HL-60 (cell line): ENCODE results near the gene MAPT.
"Not testable (repeated sequence)": the region's sequence is repeated elsewhere in the genome, so short reads cannot be mapped to it uniquely, and the experiment has no call there.

ENCODE experiments used
- DNase-seq, 2 experiments: peaks; one replicate each; pipeline ENCODE4 v3.0.0-alpha.2; 2010 to 2020; ENCODE audit warnings: low read depth in 1 of 2, low spot score in 1 of 2
- H3K27ac ChIP-seq: fragments of 250-450 bp; sonication (Bioruptor Pico); replicated peaks from 2 replicates; pipeline ENCODE4 v1.5.1; 2020; ENCODE audit warnings: mild to moderate bottlenecking, moderate library complexity
- H3K27me3 ChIP-seq: fragments of 250-450 bp; sonication (Bioruptor Pico); 2 replicates; pipeline ENCODE4 v1.5.1; 2021; ENCODE audit warnings: mild to moderate bottlenecking, moderate library complexity; ENCODE audit not compliant: insufficient read depth, poor library complexity, severe bottlenecking
- H3K4me3 ChIP-seq: replicated peaks from 2 replicates; pipeline ENCODE4 v1.5.1; 2011; ENCODE audit warnings: mild to moderate bottlenecking, control low read depth, low read length; ENCODE audit not compliant: insufficient read depth
- GABPA ChIP-seq: IDR thresholded peaks from 2 replicates; pipeline ENCODE4 v1.6.1; 2012; ENCODE audit warnings: low read depth
- POLR2AphosphoS5 ChIP-seq: IDR thresholded peaks from 2 replicates; pipeline ENCODE4 v1.6.1; 2012; ENCODE audit warnings: low read depth
- SPI1 ChIP-seq: IDR thresholded peaks from 2 replicates; pipeline ENCODE4 v1.6.1; 2012; ENCODE audit warnings: low read depth, mild to moderate bottlenecking, borderline replicate concordance
- TF ChIP-seq, protein P1 (sequence below): IDR thresholded peaks from 2 replicates; pipeline ENCODE4 v1.6.1; 2012; ENCODE audit warnings: low read depth; ENCODE audit not compliant: insufficient replicate concordance
- TF ChIP-seq, protein P2 (sequence below): IDR thresholded peaks from one replicate; pipeline ENCODE4 v1.5.1; 2011; ENCODE audit warnings: low read length, control low read depth, inconsistent platforms; ENCODE audit not compliant: insufficient read depth

Gene MAPT

DNA sequence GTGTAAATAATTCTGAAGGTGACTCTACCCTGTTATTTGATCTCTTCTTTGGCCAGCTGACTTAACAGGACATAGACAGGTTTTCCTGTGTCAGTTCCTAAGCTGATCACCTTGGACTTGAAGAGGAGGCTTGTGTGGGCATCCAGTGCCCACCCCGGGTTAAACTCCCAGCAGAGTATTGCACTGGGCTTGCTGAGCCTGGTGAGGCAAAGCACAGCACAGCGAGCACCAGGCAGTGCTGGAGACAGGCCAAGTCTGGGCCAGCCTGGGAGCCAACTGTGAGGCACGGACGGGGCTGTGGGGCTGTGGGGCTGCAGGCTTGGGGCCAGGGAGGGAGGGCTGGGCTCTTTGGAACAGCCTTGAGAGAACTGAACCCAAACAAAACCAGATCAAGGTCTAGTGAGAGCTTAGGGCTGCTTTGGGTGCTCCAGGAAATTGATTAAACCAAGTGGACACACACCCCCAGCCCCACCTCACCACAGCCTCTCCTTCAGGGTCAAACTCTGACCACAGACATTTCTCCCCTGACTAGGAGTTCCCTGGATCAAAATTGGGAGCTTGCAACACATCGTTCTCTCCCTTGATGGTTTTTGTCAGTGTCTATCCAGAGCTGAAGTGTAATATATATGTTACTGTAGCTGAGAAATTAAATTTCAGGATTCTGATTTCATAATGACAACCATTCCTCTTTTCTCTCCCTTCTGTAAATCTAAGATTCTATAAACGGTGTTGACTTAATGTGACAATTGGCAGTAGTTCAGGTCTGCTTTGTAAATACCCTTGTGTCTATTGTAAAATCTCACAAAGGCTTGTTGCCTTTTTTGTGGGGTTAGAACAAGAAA is 109.8 kb downstream of the MAPT start:
- no peak for DNase-seq
- no peak overlapping the region for H3K4me3 ChIP-seq
- no peaks in the 10 kb centered on the region for H3K27me3 ChIP-seq
- H3K27ac ChIP-seq = no peak overlapping the region
- no peak for TF ChIP-seq GABPA
- no peak for TF ChIP-seq SPI1
- TF ChIP-seq, protein P1, sequence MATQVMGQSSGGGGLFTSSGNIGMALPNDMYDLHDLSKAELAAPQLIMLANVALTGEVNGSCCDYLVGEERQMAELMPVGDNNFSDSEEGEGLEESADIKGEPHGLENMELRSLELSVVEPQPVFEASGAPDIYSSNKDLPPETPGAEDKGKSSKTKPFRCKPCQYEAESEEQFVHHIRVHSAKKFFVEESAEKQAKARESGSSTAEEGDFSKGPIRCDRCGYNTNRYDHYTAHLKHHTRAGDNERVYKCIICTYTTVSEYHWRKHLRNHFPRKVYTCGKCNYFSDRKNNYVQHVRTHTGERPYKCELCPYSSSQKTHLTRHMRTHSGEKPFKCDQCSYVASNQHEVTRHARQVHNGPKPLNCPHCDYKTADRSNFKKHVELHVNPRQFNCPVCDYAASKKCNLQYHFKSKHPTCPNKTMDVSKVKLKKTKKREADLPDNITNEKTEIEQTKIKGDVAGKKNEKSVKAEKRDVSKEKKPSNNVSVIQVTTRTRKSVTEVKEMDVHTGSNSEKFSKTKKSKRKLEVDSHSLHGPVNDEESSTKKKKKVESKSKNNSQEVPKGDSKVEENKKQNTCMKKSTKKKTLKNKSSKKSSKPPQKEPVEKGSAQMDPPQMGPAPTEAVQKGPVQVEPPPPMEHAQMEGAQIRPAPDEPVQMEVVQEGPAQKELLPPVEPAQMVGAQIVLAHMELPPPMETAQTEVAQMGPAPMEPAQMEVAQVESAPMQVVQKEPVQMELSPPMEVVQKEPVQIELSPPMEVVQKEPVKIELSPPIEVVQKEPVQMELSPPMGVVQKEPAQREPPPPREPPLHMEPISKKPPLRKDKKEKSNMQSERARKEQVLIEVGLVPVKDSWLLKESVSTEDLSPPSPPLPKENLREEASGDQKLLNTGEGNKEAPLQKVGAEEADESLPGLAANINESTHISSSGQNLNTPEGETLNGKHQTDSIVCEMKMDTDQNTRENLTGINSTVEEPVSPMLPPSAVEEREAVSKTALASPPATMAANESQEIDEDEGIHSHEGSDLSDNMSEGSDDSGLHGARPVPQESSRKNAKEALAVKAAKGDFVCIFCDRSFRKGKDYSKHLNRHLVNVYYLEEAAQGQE = no peak
- TF ChIP-seq, protein P2, sequence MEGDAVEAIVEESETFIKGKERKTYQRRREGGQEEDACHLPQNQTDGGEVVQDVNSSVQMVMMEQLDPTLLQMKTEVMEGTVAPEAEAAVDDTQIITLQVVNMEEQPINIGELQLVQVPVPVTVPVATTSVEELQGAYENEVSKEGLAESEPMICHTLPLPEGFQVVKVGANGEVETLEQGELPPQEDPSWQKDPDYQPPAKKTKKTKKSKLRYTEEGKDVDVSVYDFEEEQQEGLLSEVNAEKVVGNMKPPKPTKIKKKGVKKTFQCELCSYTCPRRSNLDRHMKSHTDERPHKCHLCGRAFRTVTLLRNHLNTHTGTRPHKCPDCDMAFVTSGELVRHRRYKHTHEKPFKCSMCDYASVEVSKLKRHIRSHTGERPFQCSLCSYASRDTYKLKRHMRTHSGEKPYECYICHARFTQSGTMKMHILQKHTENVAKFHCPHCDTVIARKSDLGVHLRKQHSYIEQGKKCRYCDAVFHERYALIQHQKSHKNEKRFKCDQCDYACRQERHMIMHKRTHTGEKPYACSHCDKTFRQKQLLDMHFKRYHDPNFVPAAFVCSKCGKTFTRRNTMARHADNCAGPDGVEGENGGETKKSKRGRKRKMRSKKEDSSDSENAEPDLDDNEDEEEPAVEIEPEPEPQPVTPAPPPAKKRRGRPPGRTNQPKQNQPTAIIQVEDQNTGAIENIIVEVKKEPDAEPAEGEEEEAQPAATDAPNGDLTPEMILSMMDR = no peak
- no peak for TF ChIP-seq POLR2AphosphoS5

DNA sequence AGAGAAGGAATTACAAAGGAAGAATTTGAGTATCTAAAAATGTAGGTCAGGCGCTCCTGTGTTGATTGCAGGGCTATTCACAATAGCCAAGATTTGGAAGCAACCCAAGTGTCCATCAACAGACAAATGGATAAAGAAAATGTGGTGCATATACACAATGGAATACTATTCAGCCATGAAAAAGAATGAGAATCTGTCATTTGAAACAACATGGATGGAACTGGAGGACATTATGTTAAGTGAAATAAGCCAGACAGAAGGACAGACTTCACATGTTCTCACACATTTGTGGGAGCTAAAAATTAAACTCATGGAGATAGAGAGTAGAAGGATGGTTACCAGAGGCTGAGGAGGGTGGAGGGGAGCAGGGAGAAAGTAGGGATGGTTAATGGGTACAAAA is 111.7 kb downstream of the MAPT start:
- not testable (repeated sequence) for DNase-seq, H3K4me3 ChIP-seq, H3K27me3 ChIP-seq, H3K27ac ChIP-seq

DNA sequence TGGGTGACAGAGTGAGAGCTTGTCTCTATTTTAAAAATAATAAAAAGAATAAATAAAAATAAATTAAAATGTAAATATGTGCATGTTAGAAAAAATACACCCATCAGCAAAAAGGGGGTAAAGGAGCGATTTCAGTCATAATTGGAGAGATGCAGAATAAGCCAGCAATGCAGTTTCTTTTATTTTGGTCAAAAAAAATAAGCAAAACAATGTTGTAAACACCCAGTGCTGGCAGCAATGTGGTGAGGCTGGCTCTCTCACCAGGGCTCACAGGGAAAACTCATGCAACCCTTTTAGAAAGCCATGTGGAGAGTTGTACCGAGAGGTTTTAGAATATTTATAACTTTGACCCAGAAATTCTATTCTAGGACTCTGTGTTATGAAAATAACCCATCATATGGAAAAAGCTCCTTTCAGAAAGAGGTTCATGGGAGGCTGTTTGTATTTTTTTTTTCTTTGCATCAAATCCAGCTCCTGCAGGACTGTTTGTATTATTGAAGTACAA is 113.2 kb downstream of the MAPT start:
- H3K27me3 ChIP-seq = no peaks in the 10 kb centered on the region
- no peak overlapping the region for H3K4me3 ChIP-seq
- TF ChIP-seq GABPA (no peak), SPI1 (no peak)
- TF ChIP-seq, protein P1 = no peak
- TF ChIP-seq, protein P2 = no peak
- DNase-seq = no peak
- H3K27ac ChIP-seq = no peak overlapping the region

DNA sequence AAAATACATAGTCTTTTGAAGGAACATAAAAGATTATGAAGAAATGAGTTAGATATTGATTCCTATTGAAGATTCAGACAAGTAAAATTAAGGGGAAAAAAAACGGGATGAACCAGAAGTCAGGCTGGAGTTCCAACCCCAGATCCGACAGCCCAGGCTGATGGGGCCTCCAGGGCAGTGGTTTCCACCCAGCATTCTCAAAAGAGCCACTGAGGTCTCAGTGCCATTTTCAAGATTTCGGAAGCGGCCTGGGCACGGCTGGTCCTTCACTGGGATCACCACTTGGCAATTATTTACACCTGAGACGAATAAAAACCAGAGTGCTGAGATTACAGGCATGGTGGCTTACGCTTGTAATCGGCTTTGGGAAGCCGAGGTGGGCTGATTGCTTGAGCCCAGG is 114.2 kb downstream of the MAPT start:
- Histone ChIP-seq H3K27ac (no peak overlapping the region), H3K27me3 (no peaks in the 10 kb centered on the region), H3K4me3 (no peak overlapping the region)
- DNase-seq = no peak
- TF ChIP-seq POLR2AphosphoS5 = no peak
- TF ChIP-seq, protein P2 = no peak
- TF ChIP-seq SPI1 = no peak
